Karpas-422 (cell line): ENCODE measurements around the gene ZKSCAN1. TPM values are rescaled to one million over a fixed set of nuclear protein-coding genes. Genes with fewer than 3 reads are reported as not detected.
A peak's percentile ranks its signal among the peaks of the same experiment; 100 is the strongest.
"Not testable (repeated sequence)": the region's sequence is repeated elsewhere in the genome, so short reads cannot be mapped to it uniquely, and the experiment has no call there.

Experiments used
- DNase-seq: peaks from one replicate; pipeline ENCODE4 v3.0.0-alpha.2; 2015
- H2AFZ ChIP-seq: fragments of 200-600 bp; sonication (generic); 2 replicates; pipeline ENCODE4 v1.6.1; 2014; ENCODE audit warnings: antibody characterized with exemption, low read length, mixed read lengths
- H3K27ac ChIP-seq: fragments of 200-600 bp; sonication (generic); 2 replicates; pipeline ENCODE4 v1.5.1; 2014; ENCODE audit warnings: mild to moderate bottlenecking, low read length, moderate library complexity
- H3K27me3 ChIP-seq: fragments of 200-600 bp; sonication (generic); 2 replicates; pipeline ENCODE4 v1.6.1; 2014; ENCODE audit warnings: low read length, mixed read lengths
- H3K36me3 ChIP-seq: fragments of 200-600 bp; sonication (generic); 2 replicates; pipeline ENCODE4 v1.6.1; 2014; ENCODE audit warnings: low read length, mixed read lengths; ENCODE audit not compliant: insufficient read depth
- H3K4me1 ChIP-seq: fragments of 200-600 bp; sonication (generic); 2 replicates; pipeline ENCODE4 v1.6.1; 2014; ENCODE audit warnings: mild to moderate bottlenecking, low read length, mixed read lengths
- H3K4me2 ChIP-seq: fragments of 200-600 bp; sonication (generic); 2 replicates; pipeline ENCODE4 v1.6.1; 2014; ENCODE audit warnings: low read length, low read depth, mild to moderate bottlenecking; ENCODE audit not compliant: poor library complexity, severe bottlenecking
- H3K4me3 ChIP-seq: fragments of 200-600 bp; sonication (generic); 2 replicates; pipeline ENCODE4 v1.5.1; 2014; ENCODE audit warnings: mild to moderate bottlenecking, antibody characterized with exemption, low read length, mixed read lengths
- H3K79me2 ChIP-seq: fragments of 200-600 bp; sonication (generic); 2 replicates; pipeline ENCODE4 v1.6.1; 2014; ENCODE audit warnings: mild to moderate bottlenecking, low read length, mixed read lengths
- H3K9ac ChIP-seq: fragments of 200-600 bp; sonication (generic); 2 replicates; pipeline ENCODE4 v1.6.0; 2014; ENCODE audit warnings: low read length
- H3K9me2 ChIP-seq: fragments of 200-600 bp; sonication (generic), shearing (Covaris generic); replicated peaks from 2 replicates; pipeline ENCODE4 v1.6.0; 2014; ENCODE audit warnings: mild to moderate bottlenecking, low read length, moderate library complexity; ENCODE audit not compliant: insufficient read depth
- H3K9me3 ChIP-seq: fragments of 300-700, 200-600 bp; sonication (generic); 2 replicates; pipeline ENCODE4 v1.6.1; 2014; ENCODE audit warnings: low read length, mixed read lengths
- H4K20me1 ChIP-seq: fragments of 200-600 bp; sonication (generic); 2 replicates; pipeline ENCODE4 v1.6.1; 2014; ENCODE audit warnings: mild to moderate bottlenecking, antibody characterized with exemption, low read length, low read depth; ENCODE audit not compliant: insufficient read depth
- total RNA-seq: library from RNA; depleted of rRNA; stranded (reverse); fragments of >200 nt; shearing (Covaris generic); gene quantifications from 2 replicates; pipeline ENCODE4 v1.2.3, GENCODE V29; 2014; ENCODE audit warnings: low replicate concordance

ZKSCAN1 gene
- total RNA-seq, 1 experiment from 2014 or later: 22.1 TPM

GRCh38 chr7:100008525-100008924, 6.9 kb upstream of the ZKSCAN1 start:
- Histone ChIP-seq H4K20me1 (no peaks in the 10 kb centered on the region), H3K27me3 (no peaks in the 10 kb centered on the region), H3K79me2 (no peaks in the 10 kb centered on the region), H3K9ac (no peak overlapping the region), H3K27ac (no peak overlapping the region), H3K36me3 (no peaks in the 10 kb centered on the region), H3K4me2 (no peak overlapping the region), H3K9me3 (no peaks in the 10 kb centered on the region), H3K4me1 (no peaks in the 10 kb centered on the region), H2AFZ (no peak overlapping the region), H3K4me3 (no peak overlapping the region), H3K9me2 (no peaks in the 10 kb centered on the region)
- DNase-seq: no peak

GRCh38 chr7:100009952-100010351, 5.4 kb upstream of the ZKSCAN1 start:
- H3K4me2 ChIP-seq, H2AFZ ChIP-seq, H3K9me3 ChIP-seq, H3K79me2 ChIP-seq, H3K4me3 ChIP-seq, H3K9me2 ChIP-seq, H3K27me3 ChIP-seq, H3K4me1 ChIP-seq, H3K27ac ChIP-seq, DNase-seq, H3K9ac ChIP-seq, H4K20me1 ChIP-seq, H3K36me3 ChIP-seq: not testable (repeated sequence)

- Histone ChIP-seq H3K36me3 (no peaks in the 10 kb centered on the region), H3K27ac (no peak overlapping the region), H2AFZ (no peak overlapping the region), H4K20me1 (no peaks in the 10 kb centered on the region), H3K9ac (no peak overlapping the region), H3K4me2 (no peak overlapping the region), H3K4me3 (no peak overlapping the region), H3K27me3 (no peaks in the 10 kb centered on the region), H3K9me2 (no peaks in the 10 kb centered on the region), H3K4me1 (peaks cover 7% of the 10 kb centered on the region), H3K9me3 (no peaks in the 10 kb centered on the region), H3K79me2 (peaks cover 3% of the 10 kb centered on the region)
- DNase-seq: no peak
Measured at GRCh38 chr7:100010901-100011300, 4.5 kb upstream of the ZKSCAN1 start.

GRCh38 chr7:100011516-100011915, 3.9 kb upstream of the ZKSCAN1 start:
- peaks cover 6% of the 10 kb centered on the region; the same call in 1 of the 2 replicates for H4K20me1 ChIP-seq
- no peaks in the 10 kb centered on the region for H3K27me3 ChIP-seq
- no peak for DNase-seq
- no peak overlapping the region for H3K9ac ChIP-seq
- peaks cover 9% of the 10 kb centered on the region for H3K4me1 ChIP-seq
- H3K27ac ChIP-seq: no peak overlapping the region
- no peaks in the 10 kb centered on the region for H3K9me2 ChIP-seq
- H3K9me3 ChIP-seq: no peaks in the 10 kb centered on the region
- no peaks in the 10 kb centered on the region for H3K36me3 ChIP-seq
- no peak overlapping the region for H3K4me3 ChIP-seq
- H2AFZ ChIP-seq: no peak overlapping the region
- no peak overlapping the region for H3K4me2 ChIP-seq
- peaks cover 9% of the 10 kb centered on the region for H3K79me2 ChIP-seq

GRCh38 chr7:100012385-100013327, 2.7 kb upstream of the ZKSCAN1 start:
- not testable (repeated sequence) for H3K9ac ChIP-seq, H3K9me2 ChIP-seq, H3K27me3 ChIP-seq, H3K9me3 ChIP-seq, DNase-seq, H3K27ac ChIP-seq, H2AFZ ChIP-seq, H4K20me1 ChIP-seq, H3K36me3 ChIP-seq, H3K4me2 ChIP-seq, H3K4me3 ChIP-seq
- peaks cover 21% of the 10 kb centered on the region for H3K79me2 ChIP-seq
- H3K4me1 ChIP-seq: peaks cover 14% of the 10 kb centered on the region

- no peak overlapping the region for H3K9ac ChIP-seq
- no peak overlapping the region for H3K27ac ChIP-seq
- H3K9me2 ChIP-seq: no peaks in the 10 kb centered on the region
- H3K4me3 ChIP-seq: no peak overlapping the region
- H3K79me2 ChIP-seq: peaks cover 27% of the 10 kb centered on the region
- peaks cover 7% of the 10 kb centered on the region; the same call in 1 of the 2 replicates for H4K20me1 ChIP-seq
- no peak for DNase-seq
- H3K4me2 ChIP-seq: no peak overlapping the region
- H3K27me3 ChIP-seq: no peaks in the 10 kb centered on the region
- peaks cover 14% of the 10 kb centered on the region for H3K4me1 ChIP-seq
- no peak overlapping the region for H2AFZ ChIP-seq
- H3K9me3 ChIP-seq: no peaks in the 10 kb centered on the region
- peaks cover 10% of the 10 kb centered on the region; the same call in 1 of the 2 replicates for H3K36me3 ChIP-seq
Measured at GRCh38 chr7:100013328-100013676, 2.1 kb upstream of the ZKSCAN1 start.

- Histone ChIP-seq H3K9me3 (no peaks in the 10 kb centered on the region), H3K4me3 (peak overlapping the region; percentile 80), H2AFZ (no peak overlapping the region), H3K27ac (no peak overlapping the region; the same call in 1 of the 2 replicates), H3K4me2 (peak overlapping the region; percentile 81), H3K9ac (peak overlapping the region; percentile 94), H3K79me2 (peaks cover 53% of the 10 kb centered on the region), H4K20me1 (peaks cover 8% of the 10 kb centered on the region; the same call in 1 of the 2 replicates), H3K4me1 (peaks cover 14% of the 10 kb centered on the region), H3K36me3 (peaks cover 10% of the 10 kb centered on the region; the same call in 1 of the 2 replicates), H3K9me2 (no peaks in the 10 kb centered on the region), H3K27me3 (no peaks in the 10 kb centered on the region)
- no peak for DNase-seq
Measured at GRCh38 chr7:100016215-100016901, 962 bp downstream of the ZKSCAN1 start.

- Histone ChIP-seq H3K36me3 (peaks cover 17% of the 10 kb centered on the region; the same call in 1 of the 2 replicates), H3K79me2 (peaks cover 61% of the 10 kb centered on the region), H2AFZ (no peak overlapping the region), H3K4me1 (peaks cover 14% of the 10 kb centered on the region), H3K27me3 (no peaks in the 10 kb centered on the region), H3K4me2 (peak overlapping the region; percentile 10), H3K9me2 (no peaks in the 10 kb centered on the region), H3K4me3 (no peak overlapping the region), H3K9ac (no peak overlapping the region), H3K27ac (no peak overlapping the region), H4K20me1 (peaks cover 10% of the 10 kb centered on the region; the same call in 1 of the 2 replicates), H3K9me3 (no peaks in the 10 kb centered on the region)
- DNase-seq: no peak
Measured at GRCh38 chr7:100017300-100017699, 1.9 kb downstream of the ZKSCAN1 start.
